ENCODE data around the gene TMEM258. TPM values are rescaled to one million over a fixed set of nuclear protein-coding genes. Genes with fewer than 3 reads are reported as not detected.
A peak's percentile ranks its signal among the peaks of the same experiment; 100 is the strongest.

TMEM258 gene
- polyA plus RNA-seq, 10 donors, result 123 to 167 (median 137) TPM

DNA sequence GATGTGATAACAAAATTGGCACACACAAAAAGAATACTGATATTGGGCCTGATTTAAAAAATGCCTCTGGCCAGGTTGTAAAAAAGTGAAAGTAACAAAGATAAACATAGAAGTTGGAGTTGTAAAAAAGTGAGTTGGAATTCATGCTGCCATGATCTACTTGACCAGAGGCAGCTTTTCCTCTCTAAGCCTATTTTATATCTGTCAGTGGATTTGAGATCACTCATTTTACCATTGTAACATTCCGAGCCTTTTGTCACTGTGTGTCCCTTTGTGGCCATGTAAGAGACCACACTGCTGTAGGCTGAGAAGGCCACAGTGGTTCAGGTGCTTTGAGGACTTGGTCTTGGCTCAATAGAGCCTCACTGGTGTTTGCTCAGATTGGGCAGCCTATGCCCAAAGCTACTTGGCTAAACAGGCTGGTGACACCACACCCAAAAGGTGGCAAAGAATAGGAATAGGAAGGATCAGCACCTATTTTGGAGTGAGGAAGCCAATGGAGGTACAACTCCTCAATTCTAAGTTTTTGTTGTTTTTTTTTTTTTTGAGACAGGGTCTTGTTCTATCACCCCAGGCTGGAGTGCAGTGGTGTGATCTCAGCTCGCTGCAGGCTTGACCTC lies 7.4 kb upstream of the TMEM258 start:
- DNase-seq, result no peak

DNA sequence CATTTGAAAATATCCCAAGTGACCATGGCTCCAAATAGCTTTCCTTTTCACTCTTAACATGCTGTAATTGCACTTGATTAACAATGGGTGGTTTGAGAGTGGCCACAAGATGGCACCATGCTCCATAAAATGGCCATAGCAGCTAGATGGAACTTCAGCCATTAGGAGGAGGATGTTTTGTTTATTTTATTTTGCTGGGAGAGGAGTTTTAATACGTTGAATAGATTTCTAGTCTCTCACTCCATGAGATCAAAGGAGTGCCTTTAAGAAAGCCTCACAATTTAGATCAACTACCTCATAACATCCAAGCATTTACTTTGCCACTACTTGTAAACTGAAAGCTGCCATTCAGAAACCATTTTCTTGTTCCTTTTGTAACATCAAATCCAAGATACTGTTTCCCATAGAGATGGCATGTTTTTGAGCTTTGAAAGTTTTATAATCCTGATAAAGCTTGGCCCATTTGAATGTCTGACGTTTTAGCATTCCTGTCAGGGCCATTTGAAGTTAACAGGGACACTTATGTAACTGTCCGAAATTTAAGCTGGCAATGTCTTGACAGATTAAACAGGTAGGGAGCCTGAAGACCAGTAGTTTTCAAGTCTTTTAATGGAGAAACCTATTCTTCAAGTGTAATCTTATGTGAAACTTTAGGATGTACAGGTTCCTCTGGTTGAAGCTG lies 5.0 kb upstream of the TMEM258 start:
- peak; percentile 77 to 91 (median 83) for DNase-seq

DNA sequence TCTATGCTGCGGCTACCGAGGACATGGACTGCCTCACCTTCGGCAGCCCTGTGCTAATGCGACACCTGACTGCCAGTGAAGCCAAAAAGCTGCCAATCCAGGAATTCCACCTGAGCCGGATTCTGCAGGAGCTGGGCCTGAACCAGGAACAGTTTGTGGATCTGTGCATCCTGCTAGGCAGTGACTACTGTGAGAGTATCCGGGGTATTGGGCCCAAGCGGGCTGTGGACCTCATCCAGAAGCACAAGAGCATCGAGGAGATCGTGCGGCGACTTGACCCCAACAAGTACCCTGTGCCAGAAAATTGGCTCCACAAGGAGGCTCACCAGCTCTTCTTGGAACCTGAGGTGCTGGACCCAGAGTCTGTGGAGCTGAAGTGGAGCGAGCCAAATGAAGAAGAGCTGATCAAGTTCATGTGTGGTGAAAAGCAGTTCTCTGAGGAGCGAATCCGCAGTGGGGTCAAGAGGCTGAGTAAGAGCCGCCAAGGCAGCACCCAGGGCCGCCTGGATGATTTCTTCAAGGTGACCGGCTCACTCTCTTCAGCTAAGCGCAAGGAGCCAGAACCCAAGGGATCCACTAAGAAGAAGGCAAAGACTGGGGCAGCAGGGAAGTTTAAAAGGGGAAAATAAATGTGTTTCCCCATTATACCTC lies 3.6 kb upstream of the TMEM258 start:
- no peak for DNase-seq

DNA sequence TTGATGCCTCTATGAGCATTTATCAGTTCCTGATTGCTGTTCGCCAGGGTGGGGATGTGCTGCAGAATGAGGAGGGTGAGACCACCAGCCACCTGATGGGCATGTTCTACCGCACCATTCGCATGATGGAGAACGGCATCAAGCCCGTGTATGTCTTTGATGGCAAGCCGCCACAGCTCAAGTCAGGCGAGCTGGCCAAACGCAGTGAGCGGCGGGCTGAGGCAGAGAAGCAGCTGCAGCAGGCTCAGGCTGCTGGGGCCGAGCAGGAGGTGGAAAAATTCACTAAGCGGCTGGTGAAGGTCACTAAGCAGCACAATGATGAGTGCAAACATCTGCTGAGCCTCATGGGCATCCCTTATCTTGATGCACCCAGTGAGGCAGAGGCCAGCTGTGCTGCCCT lies 3.1 kb upstream of the TMEM258 start:
- DNase-seq, result no peak

DNA sequence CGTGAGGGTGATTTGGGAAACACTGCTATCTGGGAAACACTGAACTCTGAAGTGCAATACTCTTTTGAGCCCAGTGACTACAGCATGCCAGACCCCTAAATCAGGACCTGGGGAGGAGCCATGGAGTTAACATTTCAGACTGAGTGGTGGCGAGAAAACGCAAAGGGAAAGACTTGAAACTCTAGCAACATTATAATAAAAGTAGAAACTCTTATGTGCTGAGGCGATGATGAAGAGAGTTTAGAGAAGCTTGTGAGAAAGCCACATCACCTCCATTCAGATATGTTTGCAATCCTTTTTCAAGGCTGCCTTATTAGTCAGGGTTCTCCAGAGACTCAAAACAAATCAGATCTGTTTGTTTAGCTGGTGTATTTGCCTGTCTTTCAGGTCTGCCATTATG lies 2.2 kb upstream of the TMEM258 start:
- DNase-seq, result no peak

DNA sequence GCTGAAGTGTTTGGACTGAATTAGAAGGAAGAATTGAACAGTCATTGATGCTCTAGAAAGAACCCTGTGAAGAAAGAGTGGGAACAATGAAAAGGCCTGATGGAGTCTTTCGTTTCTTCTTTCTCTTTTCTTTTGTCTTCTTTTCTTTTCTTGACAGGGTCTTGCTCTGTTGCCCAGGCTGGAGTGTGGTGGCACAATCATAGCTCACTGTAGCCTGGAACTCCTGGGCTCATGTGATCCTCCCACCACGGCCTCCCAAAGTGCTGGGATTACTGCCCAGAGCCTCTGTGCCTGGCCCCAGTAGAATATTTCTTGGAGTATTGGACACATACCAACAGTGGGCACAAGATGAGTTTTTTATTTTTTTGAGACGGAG lies 1.4 kb upstream of the TMEM258 start:
- no peak for DNase-seq

DNA sequence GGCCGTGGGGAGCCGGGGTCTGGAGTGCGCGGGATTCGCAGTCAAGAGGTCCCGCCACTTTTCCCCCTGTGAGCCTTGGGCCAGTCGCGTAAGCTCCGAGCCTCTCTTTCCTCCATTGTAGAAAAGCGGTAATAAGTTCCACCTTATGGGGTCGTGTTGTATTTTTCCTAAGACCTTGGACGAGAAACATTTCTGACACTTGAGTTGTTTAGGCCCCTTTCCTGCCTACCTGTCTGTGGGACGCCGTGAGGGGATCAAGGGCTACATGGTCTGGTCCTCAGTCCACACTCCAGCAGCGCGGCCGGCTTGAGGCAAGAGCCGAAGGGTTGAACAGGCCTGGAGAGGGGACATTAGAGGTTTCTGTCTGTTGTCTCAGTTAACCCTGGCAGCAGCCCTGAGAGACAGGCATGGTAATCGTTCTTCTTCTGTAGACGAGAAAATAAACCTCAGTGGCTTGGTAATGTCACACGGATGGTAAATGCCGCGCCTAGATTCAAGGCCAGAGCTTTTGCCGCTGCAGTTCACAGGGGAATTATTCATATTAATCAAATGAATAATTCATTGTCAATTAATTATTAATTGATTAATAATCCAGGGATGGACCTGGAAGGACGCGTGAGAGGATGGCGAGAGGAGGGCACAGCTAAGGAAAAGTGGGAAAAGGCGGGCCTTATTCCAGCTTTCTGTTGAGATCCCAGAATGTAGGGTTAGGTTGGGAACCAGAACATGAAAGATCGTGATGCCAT lies 857 bp upstream of the TMEM258 start:
- peak in 1 of 3 donors; percentile 30 for DNase-seq

DNA sequence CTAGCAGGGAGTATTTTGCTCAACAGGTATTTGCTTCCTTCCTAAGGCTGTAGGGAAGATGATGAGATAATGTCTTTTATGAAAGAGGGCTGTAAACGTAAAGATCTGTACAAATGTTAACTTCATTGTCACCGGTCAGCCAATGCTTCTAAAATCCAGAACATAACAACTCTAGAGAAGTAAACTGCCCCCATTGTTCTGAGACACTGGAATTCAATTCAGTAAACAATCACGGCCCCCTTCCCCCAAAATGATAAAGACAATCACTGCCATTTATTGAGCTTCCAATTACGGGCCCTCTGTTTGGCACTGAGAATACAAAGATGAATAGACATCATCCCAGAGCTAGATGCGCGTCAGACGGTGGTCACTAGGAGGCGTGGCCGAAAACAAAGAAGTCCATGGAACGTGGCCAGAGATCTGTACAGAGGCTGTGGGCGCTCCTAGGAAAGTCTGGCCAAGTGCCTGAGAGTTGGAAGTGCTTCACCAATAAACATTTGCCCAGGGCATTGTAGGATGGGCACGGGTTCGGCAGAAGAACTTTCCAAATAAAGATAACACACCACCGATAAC lies 576 bp downstream of the TMEM258 start:
- peak; percentile 74 to 92 (median 87) for DNase-seq

DNA sequence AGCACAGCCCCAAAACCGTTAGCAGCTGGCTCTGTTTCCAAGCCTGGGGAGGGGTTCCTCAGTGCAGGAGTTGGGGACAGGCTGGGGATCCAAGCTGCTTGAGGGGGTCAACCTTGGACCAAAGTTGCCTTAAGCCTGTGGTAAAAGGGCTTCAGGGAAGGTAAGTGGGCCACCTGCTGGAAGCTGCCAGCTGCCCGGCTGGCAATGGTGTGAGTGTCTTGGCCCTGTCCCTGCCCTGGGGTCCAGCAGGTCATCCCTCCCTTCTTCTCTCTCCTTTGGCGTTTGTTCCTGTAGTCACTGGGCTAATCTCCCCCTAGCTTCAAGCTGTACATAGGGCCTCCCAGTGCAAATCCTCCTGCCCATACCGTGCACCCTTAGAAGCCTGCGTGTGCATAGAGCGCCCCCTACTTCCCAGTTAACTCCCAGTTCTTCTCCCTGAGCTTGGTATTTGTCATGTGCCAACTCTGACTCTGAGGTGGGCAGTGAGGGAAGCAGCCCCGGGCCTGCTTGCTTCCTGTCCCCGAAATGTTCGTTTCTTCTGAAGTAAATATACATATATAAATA lies 4.4 kb downstream of the TMEM258 start:
- peak in 1 of 3 donors; percentile 13 for DNase-seq

DNA sequence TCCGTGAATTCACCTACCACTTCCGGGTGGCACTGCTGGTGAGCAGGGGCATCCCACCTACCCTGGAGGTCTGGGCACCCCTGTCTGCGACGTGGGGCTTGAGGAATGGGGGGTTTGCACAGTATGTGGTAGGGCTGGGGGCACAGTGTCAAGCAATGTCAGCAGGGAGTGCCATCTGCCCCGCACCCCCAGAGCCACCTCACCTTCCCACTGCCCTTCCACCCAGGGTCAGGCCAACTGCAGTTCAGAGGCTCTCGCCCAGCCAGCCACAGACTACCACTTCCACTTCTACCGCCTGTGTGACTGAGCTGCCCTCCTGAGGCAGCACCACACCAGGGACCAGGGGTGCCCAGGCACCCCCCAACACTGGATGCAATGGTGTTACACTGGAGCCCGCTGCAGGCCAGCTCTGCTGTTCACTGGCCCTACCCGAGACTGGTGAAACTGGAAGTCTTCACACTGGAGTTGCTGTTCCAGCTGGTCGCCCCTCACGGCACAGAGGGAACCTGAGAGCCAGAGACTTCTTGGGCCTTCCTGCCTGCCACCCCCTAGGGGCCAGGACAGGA lies 6.5 kb downstream of the TMEM258 start:
- DNase-seq, result no peak

DNA sequence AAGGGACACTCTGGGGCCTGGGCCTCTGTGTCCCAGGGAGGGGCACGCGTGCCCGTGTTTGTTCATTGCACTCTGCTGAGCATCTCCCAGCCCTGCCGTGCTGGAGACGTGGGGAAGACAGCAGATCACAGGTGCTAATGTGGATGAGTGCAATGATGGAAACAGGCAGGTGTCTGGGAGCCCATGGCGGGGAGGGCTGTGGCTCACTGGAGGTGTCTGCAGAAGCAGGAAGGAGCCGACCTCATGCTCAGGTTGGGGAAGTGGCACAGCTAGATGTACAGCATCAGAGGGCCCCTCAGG lies 7.9 kb downstream of the TMEM258 start:
- no peak for DNase-seq

DNA sequence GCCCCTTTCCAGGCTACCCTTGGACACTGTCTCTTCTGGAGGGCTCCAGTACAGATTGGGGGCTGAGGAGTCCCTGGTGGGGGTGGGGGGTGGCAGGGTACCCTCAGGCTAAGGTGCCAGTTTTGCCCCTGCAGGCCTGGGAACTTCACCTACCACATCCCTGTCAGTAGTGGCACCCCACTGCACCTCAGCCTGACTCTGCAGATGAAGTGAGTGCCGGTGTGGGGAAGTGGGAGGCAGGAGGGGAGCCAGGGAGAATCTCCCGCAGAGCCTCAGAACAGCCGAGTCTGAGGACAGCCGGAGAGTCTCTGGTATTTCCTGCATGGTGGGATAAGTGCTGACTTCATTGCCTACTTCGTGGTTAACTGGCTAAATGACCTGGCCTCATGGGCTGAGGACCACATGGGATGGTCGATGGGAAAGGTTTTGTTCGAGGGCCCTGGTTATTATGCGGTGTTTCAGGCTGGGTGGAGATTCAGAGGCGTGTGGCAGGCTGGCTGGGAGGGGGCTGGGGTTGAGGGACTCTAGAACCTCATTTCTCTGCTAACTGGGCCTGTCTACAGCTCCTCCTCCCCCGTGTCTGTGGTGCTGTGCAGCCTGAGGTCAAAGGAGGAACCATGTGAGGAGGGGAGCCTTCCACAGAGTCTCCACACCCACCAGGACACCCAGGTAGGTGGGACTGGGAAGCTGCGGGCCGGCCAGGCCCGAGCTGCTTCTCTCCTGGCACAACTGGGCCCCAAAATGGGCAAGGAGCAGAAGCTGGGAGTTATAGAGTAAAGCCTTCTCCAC lies 8.5 kb downstream of the TMEM258 start:
- DNase-seq, result no peak

DNA sequence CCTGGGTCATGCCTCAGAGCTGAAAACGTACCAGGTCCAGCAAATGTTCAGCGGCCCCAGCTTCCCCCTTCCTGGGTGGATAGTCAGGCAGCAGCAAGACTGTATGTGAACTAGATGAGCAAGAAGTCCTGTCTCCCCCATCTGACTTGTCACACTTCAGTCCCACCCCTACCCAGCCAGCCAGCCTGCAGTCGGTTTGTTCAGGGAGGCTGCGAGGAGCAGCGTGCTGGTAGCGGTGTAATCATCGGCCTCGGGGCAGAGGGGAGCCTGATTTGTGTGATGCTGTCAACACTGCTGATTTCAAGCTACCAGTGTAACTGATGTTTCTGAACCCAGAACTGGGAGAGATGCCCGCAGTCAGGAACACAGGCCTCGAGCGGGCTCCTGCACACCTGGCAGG lies 9.6 kb downstream of the TMEM258 start:
- DNase-seq, result no peak

DNA sequence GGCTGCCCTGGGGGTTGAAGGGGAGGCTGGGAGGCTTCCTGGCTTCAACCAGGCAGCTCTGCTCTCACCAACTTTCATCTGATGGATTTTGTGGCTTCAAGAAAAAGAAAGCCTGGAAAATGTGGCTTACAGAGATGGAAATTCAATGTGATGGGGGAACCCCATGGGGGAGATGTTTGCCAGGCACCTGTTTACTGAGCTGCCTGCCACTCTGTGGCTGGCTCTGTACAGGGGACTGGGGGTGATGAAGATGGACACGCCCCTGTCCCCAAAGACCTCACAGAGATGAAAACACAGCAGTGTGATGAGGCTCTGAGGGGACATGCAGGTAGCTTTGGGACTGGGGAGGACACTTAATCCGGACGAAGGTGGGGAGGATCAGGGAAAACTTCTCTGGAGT lies 10.1 kb downstream of the TMEM258 start:
- no peak for DNase-seq

DNA sequence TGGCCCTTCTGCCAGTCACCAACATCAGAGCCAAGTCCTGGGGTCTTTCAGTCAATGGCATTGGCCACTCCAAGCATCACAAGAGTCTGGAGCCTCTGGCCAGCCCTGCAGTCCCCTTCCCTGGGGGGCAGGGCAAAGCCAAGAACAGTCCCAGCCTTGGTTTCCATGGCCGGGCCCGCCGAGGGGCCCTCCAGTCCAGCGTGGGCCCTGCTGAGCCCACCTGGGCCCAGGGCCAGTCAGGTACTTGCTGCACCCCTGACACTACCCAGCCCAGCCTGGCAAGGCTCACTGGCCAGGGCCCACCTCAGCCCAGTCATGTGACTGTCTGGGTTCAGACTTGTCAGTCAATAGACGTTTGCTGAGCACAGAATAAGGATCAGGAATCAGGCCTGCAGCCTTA lies 10.8 kb downstream of the TMEM258 start:
- DNase-seq, result no peak

DNA sequence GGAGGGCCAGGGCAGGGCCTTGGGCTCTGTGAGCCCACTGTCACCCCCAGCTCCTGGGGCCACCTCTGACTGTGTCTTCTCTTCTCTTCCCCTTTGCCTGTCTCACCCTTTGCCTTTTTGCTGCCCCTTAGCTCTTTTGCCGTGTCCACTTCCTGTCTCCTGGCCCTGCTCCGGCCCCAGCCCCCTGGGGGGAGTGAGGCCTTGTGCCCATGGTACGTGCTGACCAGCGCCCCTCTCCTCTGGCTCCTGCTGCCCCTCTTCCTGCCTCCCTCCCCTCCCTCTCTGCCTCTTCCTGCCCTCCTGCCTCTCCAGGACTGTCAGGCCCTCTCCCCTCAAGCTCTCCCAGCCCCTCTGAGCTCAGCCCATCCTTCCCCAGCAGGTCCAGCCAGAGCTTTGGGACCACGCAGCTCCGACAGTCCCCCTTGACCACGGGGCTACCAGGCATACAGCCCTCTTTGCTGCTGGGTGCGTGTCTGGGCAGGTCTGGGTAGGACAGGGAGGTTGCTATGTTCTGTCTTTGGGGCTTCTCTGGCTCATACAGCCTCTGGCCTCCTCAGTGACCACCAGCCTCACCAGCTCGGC lies 11.7 kb downstream of the TMEM258 start:
- no peak for DNase-seq

DNA sequence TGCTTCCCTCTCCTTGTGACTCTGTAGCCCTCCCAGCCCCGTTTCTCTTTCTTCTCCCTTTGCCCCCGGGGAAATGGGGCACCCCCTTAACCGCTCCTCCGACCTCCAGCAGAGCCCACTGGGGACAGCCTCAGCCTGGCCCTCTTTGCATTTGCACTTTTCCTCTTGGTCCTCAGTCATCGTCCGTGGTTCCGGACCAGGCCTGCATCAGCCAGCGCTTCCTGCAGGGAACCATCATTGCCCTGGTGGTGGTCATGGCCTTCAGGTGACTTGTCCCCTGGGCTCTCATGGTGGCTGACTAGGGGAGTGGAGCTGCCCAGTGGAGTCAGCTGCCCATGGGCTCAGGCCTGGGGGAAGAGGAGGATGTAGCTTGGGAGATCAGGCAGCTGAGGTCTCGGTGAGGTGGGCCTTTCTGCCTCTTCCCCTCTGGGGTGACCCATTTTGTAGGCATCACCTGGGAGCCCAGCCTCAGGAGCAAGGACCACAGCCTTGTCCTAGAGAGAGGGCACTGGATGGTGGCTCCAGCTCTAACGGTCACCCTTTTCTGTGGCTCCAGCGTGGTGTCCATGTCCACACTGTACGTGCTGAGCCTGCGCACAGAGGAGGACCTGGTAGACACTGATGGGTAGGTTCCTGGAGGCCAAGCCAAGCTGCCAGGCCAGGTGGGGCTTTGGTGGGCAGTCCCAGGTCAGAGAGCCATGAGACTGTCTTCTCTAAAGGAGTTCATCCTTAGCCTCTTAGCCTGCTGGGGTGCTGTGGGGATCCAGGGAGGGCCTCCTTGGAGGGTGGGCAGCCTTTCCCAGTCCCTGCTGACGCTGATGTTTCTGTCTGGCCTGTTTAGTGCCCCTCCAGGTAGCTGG lies 12.5 kb downstream of the TMEM258 start:
- DNase-seq, result no peak

DNA sequence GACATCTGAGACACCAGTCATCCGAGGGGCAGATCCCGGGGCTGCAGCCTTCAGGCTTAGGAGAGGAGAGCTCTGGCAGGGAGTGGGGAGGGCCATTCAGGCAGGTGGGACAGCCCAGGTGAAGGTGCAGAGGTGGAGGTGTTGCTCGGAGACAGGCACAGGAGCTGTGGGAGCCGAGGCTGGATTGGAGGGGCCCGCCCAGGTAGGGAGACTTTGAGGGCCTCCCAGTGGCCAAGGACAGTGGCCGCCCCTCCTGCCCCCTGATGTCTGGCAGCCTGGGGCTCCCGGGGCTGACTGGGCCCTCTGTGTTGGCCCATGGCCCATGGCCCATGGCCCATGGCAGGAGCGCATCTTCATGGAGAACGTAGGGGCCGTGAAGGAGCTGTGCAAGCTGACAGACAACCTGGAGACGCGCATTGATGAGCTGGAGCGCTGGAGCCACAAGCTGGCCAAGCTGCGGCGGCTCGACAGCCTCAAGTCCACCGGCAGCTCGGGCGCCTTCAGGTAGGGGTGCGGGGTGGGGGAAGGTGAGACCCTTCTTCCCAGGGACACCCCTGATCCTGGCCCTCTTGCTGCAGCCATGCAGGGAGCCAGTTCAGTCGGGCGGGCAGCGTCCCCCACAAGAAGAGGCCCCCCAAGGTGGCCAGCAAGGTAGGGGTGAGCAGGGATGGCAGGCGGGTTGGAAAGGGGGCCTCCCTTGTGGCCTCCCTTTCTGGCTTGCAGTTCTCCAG lies 13.3 kb downstream of the TMEM258 start:
- DNase-seq, result no peak

DNA sequence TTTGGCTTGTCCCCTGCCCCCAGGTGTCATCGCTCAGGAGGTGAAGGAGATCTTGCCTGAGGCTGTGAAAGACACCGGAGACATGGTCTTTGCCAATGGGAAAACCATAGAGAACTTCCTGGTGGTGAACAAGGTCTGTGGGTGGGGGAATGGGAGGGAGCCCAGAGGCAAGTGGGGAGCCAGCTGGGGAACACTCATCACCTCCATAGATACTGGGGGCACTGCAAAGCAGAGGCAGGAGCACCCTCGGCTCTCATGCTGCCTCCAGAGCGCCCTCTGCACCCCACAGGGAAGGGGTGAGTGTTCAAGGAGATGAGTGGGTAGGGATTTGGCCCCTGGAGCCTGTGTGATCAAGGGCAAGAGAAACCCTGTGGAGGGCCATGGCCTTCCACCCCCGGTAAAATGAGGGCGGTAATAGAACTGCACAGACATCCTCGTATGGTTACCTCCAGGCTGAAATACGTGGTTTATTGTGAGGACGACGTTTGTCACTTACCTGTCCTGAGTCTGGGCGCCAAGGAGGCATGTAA lies 14.0 kb downstream of the TMEM258 start:
- DNase-seq, result no peak
